ENCODE data around the gene CALCOCO1.

GRCh38 chr12:53686436-53686835, 40.8 kb downstream of the CALCOCO1 start:
- TF ChIP-seq CTCF (IDR thresholded peaks at IDR 0.05; ENCODE audit: poor library complexity, severe bottlenecking) (no peak), EZH2 (IDR thresholded peaks at IDR 0.05; ENCODE audit: borderline replicate concordance, insufficient read depth, low read length, poor library complexity, severe bottlenecking) (no peak), POLR2AphosphoS5 (IDR thresholded peaks at IDR 0.05) (no peak), EP300 (conservative IDR thresholded peaks at IDR 0.05; ENCODE audit: poor library complexity, severe bottlenecking) (no peak), RAD21 (conservative IDR thresholded peaks at IDR 0.05) (no peak), TAF1 (IDR thresholded peaks at IDR 0.05; ENCODE audit: low read depth) (no peak), SMC3 (conservative IDR thresholded peaks at IDR 0.05; ENCODE audit: poor library complexity) (no peak), MXI1 (conservative IDR thresholded peaks at IDR 0.05; ENCODE audit: poor library complexity, severe bottlenecking) (no peak), REST (IDR thresholded peaks at IDR 0.05; ENCODE audit: borderline replicate concordance) (no peak)

All from neural cell (in vitro differentiated cells).